Measurements from ENCODE around the gene DPF3.

DPF3 gene

DNA sequence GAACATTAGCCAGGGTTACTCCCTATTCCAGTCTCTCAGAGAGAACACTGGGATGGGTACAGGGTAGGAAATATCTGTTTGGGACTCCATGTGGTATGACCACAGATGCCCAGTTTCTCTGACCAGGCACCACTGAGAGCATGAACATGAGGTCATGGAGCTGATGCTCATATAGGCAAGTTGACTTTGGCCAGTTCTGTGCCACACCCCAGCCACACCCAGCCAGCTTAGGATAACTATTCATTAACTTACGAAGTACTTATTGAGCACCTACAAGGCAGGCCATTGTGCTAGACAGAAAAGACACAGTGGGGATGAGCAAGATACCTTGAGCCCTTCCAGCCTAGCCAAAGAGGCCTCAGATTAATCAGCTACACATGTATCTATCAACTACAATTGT is 262.5 kb downstream of the DPF3 start:
- TF ChIP-seq GATA2 (IDR thresholded peaks at IDR 0.05; ENCODE audit: low read depth, low read length) = no peak
- no peak for TF ChIP-seq GATA3 (IDR thresholded peaks at IDR 0.05; ENCODE audit: low read depth, low read length)

DNA sequence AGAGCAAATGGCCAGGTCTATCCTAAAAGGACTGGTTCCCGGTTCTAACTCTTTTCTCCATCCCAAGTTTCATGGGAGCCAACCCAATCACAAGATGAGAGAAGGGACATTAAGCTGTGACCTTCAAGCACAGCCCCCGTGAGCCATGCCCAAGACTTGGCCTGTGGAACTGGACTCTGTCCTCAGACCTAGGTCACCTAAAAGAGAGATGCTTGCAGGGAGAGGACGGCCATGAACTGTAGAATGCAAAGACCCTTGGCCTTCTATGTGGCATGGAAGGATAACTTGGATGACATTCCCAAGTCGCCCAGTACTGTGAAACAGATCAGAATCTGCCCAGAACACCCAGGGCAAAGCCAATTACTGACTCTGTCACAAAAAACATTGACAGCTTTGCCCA is 263.5 kb downstream of the DPF3 start:
- TF ChIP-seq GATA2 (IDR thresholded peaks at IDR 0.05; ENCODE audit: low read depth, low read length) (no peak), GATA3 (IDR thresholded peaks at IDR 0.05; ENCODE audit: low read depth, low read length) (no peak)

DNA sequence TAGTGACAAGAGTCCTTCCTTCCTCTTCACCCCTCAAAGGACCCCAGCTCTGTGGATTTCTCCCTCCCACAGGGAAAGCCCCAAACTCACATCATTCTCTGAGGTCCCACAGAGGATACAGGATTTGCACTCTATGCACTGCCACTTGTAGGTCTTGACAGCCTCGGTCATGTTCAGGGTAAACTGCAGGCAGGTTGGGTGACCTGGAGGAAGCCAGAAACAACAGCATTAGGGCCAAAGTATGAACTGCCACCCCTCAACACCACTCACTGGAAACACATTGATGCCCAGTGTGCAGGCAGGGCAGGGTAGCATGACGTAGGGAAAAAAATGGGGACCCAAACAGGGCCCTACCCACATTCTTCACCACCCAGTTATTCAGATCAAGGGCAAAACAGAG is 264.4 kb downstream of the DPF3 start:
- TF ChIP-seq GATA2 (IDR thresholded peaks at IDR 0.05; ENCODE audit: low read depth, low read length) (no peak), GATA3 (IDR thresholded peaks at IDR 0.05; ENCODE audit: low read depth, low read length) (no peak)

DNA sequence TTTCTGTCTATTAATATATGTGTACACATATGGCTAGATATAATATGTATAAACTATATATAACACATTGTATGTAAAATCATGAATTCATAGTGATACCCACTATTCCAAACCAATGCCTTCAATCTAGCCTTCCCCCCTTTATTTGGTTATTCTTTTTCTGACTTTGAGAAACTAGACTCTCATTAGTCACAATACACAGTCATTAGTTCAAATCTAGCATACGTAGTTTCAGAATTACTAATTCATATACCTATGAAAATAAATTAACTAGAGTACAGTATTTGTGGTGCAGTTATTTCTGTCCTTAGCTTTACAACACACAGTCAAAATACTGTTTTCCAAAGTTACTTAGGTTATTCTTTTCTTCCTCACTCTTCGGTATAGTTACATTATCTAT is 268.2 kb downstream of the DPF3 start:
- TF ChIP-seq GATA2 (IDR thresholded peaks at IDR 0.05; ENCODE audit: low read depth, low read length) (no peak), GATA3 (IDR thresholded peaks at IDR 0.05; ENCODE audit: low read depth, low read length) (no peak)

DNA sequence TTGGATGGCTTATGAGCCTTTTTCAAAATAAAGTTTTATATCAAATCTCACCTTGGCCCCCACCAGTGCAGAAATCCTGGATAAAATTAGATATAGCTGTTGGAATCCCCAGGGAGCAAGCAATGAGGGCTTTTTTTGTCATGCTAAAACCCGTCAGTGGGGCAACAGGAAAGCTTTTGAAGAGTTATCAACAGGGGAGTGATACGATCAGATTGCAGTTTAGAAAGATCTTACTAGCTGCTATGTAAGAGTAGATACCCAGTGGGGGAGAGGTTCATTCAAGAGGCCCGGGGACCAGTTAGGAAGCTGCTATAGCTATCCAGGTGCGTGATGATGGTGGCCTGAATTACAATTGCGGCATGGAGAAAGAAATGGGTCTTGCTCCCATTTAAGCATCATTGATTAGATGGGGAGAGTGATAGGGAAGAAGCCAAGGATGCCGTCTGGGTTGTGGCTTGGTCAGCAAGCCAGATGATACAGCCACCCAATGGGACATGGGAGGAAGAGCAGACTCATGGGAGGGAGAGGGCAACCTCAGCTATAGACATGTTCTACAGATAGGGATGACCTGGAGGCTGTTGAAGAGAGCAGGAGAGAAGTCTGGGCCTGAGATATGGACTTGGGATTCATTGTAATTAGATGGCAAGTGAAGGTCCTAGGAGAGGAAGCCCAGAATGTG is 272.4 kb downstream of the DPF3 start:
- no peak for TF ChIP-seq GATA3 (IDR thresholded peaks at IDR 0.05; ENCODE audit: low read depth, low read length)
- no peak for TF ChIP-seq GATA2 (IDR thresholded peaks at IDR 0.05; ENCODE audit: low read depth, low read length)

DNA sequence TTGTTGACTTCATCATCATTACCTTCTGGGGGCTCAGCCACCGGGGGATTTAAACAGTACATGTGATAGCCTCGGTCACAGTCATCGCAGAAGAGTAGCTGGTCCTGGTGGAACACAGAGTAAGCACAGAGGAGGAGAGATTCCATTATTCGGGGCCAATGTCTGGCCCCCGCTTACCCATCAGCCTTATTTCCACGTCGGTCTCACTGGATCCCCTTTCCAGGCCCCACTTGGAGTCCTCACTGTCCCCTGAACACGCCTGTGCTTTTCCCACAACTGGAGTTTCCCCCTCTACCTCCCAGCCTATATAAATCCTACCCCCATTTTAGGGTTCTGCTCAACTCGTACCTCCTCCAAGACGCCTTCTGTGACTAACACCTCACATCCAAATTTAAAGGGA is 274.0 kb downstream of the DPF3 start:
- no peak for TF ChIP-seq GATA3 (IDR thresholded peaks at IDR 0.05; ENCODE audit: low read depth, low read length)
- no peak for TF ChIP-seq GATA2 (IDR thresholded peaks at IDR 0.05; ENCODE audit: low read depth, low read length)

DNA sequence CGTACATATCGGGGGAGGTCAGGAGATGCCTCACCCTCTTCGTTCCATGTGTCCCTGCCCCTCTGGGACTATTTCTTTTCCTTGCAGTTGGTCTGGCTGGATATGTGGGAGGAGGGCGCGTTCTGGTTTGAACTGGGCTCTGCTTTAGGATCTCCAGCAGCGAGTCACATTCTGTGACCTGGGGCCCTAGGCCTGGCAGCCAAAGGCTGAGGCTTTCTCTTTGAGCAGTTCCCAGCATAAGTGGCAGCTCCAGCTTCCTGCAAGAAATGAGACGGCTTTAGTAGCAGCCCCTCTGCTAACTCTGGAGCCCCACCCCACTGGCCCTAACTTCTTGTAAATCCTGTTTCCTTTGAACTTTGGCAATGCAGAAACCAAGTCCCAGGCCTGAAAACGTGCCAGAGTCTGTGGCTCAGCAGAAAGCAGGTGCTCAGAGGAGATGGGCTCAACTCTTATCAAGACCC is 274.8 kb downstream of the DPF3 start:
- no peak for TF ChIP-seq GATA3 (IDR thresholded peaks at IDR 0.05; ENCODE audit: low read depth, low read length)
- TF ChIP-seq GATA2 (IDR thresholded peaks at IDR 0.05; ENCODE audit: low read depth, low read length) = no peak

DNA sequence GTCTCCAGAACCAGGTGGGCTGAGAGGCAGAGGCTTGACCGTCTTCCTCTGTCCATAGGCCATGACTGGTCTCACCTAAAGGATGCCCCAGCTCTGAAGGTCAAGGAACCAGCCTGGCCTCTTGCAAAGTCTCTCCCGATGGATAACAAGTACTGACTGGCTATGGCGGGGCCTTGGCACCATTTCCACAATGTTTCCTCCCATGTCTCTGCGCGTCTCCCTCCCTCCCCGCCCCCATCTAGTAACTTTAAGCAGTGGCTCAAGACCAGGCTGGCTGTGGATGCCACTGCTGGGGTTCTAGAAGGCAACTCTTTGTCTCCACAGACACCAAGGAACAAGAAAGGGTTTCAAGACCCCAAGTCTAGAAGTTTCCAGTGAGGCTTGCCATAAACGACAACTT is 275.5 kb downstream of the DPF3 start:
- TF ChIP-seq GATA3 (IDR thresholded peaks at IDR 0.05; ENCODE audit: low read depth, low read length) (no peak), GATA2 (IDR thresholded peaks at IDR 0.05; ENCODE audit: low read depth, low read length) (no peak)

DNA sequence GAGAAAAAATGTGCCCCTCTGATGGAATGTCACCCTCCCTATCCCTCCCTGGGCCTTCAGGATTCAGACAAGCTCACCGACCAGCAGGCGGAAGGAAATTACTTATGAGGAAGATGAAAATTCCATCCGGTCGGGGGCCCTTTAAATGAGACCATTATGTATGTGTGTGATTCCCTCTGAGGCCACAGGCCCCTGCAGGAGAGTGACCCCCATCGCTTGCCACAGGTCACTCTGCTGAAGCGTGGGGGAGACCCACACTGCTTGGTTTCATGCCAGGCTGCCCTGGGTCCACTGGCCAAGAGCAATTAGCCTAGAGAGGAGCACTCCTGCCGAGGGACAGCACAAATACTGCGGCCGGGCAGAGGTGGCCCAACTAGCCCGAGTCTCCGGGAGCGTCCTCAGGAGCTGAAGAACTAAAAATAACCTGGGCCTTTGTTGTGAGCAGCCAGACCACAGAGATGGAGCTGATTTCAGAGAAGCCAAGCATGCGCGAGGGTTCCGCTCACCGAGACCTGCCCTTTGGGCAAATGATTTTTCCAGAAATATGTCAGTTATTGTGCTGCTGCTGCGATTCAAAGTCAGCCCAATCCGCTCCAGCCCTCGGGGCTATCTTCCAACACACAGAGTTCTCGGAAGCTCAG is 276.4 kb downstream of the DPF3 start:
- TF ChIP-seq GATA2 (IDR thresholded peaks at IDR 0.05; ENCODE audit: low read depth, low read length) (no peak), GATA3 (IDR thresholded peaks at IDR 0.05; ENCODE audit: low read depth, low read length) (no peak)

DNA sequence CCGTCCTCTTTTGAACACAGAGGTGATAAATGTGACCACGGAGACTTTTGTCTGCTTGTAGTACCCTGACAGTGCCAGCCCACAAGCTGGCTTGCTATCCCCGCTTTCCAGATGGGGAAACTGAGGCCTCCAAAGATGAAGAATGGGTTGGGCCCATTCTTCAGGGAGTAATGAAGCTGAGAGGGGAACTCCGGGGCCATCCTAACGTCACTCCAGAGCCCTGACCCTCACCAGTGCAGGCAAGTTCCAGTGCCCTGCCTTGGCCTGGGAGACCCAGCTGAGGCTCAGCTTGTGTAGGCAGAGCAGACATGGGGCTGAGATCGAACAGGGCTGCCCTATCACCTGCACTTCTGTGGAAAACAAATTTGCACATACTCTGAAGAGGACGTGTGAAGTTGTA is 277.1 kb downstream of the DPF3 start:
- TF ChIP-seq GATA2 (IDR thresholded peaks at IDR 0.05; ENCODE audit: low read depth, low read length) (no peak), GATA3 (IDR thresholded peaks at IDR 0.05; ENCODE audit: low read depth, low read length) (no peak)

DNA sequence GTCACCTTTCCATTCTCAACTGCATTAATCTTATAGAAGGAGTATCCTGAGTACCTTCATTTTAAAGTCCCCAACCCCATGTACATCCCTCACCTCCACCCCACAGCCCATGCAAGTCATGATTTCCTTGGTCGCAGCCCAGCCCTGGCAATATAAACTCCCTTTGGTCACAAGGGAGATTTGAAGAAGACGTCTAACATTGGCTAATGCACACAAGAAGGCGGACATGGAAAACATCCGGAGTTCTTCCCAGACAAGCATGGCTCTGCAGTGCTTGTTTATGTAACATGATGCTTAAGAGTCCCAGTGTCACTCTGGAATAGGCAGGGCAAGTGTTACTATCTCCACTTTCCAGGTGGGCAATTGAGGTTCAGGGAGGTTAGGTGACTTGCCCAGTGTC is 277.6 kb downstream of the DPF3 start:
- TF ChIP-seq GATA3 (IDR thresholded peaks at IDR 0.05; ENCODE audit: low read depth, low read length) = no peak
- TF ChIP-seq GATA2 (IDR thresholded peaks at IDR 0.05; ENCODE audit: low read depth, low read length) = no peak

DNA sequence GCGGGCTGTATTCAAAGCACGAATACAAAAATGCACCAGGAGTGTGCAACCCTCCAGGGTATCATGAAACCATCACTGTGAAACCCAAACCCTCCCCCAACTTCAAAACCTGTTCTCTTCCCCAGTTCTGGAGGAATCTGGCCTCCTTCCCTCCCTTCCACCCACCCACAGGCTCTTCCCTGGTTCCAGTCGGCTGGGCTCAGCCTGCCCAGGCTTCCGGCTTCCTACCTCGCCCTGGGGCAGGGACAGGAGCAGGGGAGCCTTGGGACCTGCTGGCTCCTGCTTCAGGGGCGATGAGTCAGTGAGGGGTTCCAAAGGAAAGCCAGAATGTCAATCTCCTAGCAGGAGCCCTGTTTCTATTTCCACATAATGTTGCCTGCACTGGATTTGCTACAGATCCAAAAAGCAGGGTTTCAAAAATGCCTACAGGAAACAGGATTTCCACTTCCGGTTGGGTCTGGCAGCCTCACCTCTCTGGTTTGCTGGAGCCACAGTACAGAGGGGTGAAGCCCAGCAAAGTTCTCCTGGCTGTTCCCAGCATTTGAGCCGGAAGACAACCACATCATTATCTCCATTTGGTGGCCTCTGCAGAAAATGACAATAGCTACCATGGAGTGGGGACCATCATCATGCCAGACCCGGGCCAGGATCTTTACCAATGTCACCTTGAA is 278.3 kb downstream of the DPF3 start:
- no peak for TF ChIP-seq GATA3 (IDR thresholded peaks at IDR 0.05; ENCODE audit: low read depth, low read length)
- TF ChIP-seq GATA2 (IDR thresholded peaks at IDR 0.05; ENCODE audit: low read depth, low read length) = no peak

DNA sequence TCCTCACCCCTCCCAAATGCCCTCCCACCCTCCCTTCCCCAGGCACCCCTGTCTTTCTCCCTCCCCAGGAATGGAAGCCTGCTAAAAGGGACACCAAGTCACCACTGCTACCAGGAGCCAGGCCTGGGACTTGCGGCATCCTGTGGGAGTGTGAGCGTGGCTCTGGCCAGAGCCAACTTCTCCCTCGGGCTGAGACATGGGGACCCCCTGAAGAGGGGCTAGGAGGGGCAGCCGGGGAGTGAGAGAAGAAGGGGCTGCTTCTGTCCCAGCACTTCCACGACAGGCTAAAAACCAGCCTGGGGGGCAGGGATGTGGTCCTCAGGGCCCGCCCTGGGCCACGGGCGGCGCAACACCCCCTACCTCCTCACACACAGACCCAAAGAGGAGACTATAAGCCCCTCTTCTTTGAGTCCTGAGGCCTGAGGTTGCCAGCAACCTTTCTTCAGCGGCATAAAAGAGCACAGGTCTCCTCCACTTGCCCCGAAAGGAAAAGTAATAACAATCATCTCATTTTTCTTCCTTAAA is 278.9 kb downstream of the DPF3 start:
- TF ChIP-seq GATA2 (IDR thresholded peaks at IDR 0.05; ENCODE audit: low read depth, low read length) (no peak), GATA3 (IDR thresholded peaks at IDR 0.05; ENCODE audit: low read depth, low read length) (no peak)

DNA sequence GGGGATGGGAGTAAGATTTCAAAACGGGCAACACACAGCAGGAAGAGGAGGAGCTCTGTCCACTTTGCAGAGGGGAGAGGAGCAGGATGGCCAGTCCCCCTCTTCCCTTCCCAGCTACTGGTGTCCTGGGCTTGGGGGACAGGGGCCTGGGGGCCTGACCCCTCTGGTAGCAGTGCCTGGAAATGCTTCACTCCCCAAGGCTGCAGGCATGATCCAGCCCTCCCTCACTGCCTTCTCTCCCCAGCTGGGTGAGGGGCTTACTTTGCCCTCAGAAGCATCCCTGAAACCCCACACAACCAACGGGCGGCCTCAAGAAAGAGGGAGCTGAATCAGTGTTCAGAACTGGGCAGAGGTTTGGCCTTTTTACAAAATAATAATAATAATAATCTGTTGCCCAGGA is 279.5 kb downstream of the DPF3 start:
- TF ChIP-seq GATA3 (IDR thresholded peaks at IDR 0.05; ENCODE audit: low read depth, low read length) (no peak), GATA2 (IDR thresholded peaks at IDR 0.05; ENCODE audit: low read depth, low read length) (no peak)

DNA sequence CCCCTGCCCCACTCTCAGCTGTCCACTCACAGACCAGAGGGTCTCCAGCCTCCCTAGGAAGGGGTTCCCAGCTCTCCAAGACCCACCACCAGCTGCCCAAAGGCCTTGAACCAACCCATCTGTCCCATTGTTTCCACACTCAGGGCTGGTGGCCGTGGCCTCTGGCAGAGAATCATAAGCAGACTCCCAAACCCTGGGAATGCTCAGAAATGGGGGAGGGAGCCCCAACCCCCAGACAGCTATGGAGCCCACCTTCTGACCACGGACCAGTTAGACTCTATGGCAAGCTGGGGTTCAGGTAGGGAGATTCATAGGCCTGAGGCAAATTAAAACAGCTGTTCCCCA is 280.0 kb downstream of the DPF3 start:
- no peak for TF ChIP-seq GATA3 (IDR thresholded peaks at IDR 0.05; ENCODE audit: low read depth, low read length)
- TF ChIP-seq GATA2 (IDR thresholded peaks at IDR 0.05; ENCODE audit: low read depth, low read length) = no peak
